ENCODE measurements around the gene FPGT. TPM values are rescaled to one million over a fixed set of nuclear protein-coding genes. Genes with fewer than 3 reads are reported as not detected.

FPGT gene
- total and polyA plus RNA-seq, 2 experiments from 2014 or later: 2.6 to 4.2 TPM

DNA sequence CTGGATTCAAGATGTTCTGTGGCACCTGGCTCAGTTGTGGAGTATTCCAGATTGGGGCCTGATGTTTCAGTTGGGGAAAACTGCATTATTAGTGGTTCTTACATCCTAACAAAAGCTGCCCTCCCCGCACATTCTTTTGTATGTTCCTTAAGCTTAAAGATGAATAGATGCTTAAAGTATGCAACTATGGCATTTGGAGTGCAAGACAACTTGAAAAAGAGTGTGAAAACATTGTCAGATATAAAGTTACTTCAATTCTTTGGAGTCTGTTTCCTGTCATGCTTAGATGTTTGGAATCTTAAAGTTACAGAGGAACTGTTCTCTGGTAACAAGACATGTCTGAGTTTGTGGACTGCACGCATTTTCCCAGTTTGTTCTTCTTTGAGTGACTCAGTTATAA is 7.2 kb downstream of the FPGT start:
- H3K79me2 ChIP-seq (replicated peaks; ENCODE audit: insufficient read depth): no peaks in the 10 kb centered on the region
- no peaks in the 10 kb centered on the region for H3K4me1 ChIP-seq (ENCODE audit: insufficient read depth)
- H3K27me3 ChIP-seq (ENCODE audit: insufficient read depth): no peaks in the 10 kb centered on the region
- Mint-ChIP-seq H3K36me3 (ENCODE audit: low read depth) (no peaks in the 10 kb centered on the region), H3K9me3 (no peaks in the 10 kb centered on the region), H3K27me3 (ENCODE audit: insufficient read depth, low read depth, poor library complexity) (no peaks in the 10 kb centered on the region), H3K4me3 (no peak overlapping the region), H3K27ac (no peak overlapping the region), H3K4me1 (peaks cover 3% of the 10 kb centered on the region; the same call in 2 of the 3 replicates)
- no peak overlapping the region for H3K27ac ChIP-seq (ENCODE audit: low read depth)
- TF ChIP-seq CREB1 (CRISPR knock-in tag; IDR thresholded peaks at IDR 0.05; ENCODE audit: low read depth) (no peak), ZNF331 (CRISPR knock-in tag; IDR thresholded peaks at IDR 0.05; ENCODE audit: low read depth) (no peak), JUNB (IDR thresholded peaks at IDR 0.05; ENCODE audit: unreplicated experiment) (no peak), POLR2AphosphoS5 (IDR thresholded peaks at IDR 0.05; ENCODE audit: low read depth) (no peak), EZH2phosphoT487 (IDR thresholded peaks at IDR 0.05; ENCODE audit: unreplicated experiment) (no peak), EZH2 (IDR thresholded peaks at IDR 0.05; ENCODE audit: low read depth, unreplicated experiment) (no peak), STAT1 (IDR thresholded peaks at IDR 0.05; ENCODE audit: unreplicated experiment) (no peak)
- TF ChIP-seq, protein P1, sequence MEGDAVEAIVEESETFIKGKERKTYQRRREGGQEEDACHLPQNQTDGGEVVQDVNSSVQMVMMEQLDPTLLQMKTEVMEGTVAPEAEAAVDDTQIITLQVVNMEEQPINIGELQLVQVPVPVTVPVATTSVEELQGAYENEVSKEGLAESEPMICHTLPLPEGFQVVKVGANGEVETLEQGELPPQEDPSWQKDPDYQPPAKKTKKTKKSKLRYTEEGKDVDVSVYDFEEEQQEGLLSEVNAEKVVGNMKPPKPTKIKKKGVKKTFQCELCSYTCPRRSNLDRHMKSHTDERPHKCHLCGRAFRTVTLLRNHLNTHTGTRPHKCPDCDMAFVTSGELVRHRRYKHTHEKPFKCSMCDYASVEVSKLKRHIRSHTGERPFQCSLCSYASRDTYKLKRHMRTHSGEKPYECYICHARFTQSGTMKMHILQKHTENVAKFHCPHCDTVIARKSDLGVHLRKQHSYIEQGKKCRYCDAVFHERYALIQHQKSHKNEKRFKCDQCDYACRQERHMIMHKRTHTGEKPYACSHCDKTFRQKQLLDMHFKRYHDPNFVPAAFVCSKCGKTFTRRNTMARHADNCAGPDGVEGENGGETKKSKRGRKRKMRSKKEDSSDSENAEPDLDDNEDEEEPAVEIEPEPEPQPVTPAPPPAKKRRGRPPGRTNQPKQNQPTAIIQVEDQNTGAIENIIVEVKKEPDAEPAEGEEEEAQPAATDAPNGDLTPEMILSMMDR (conservative IDR thresholded peaks at IDR 0.05; ENCODE audit: low read depth in 2 of 2): no peak
- TF ChIP-seq, protein P2, sequence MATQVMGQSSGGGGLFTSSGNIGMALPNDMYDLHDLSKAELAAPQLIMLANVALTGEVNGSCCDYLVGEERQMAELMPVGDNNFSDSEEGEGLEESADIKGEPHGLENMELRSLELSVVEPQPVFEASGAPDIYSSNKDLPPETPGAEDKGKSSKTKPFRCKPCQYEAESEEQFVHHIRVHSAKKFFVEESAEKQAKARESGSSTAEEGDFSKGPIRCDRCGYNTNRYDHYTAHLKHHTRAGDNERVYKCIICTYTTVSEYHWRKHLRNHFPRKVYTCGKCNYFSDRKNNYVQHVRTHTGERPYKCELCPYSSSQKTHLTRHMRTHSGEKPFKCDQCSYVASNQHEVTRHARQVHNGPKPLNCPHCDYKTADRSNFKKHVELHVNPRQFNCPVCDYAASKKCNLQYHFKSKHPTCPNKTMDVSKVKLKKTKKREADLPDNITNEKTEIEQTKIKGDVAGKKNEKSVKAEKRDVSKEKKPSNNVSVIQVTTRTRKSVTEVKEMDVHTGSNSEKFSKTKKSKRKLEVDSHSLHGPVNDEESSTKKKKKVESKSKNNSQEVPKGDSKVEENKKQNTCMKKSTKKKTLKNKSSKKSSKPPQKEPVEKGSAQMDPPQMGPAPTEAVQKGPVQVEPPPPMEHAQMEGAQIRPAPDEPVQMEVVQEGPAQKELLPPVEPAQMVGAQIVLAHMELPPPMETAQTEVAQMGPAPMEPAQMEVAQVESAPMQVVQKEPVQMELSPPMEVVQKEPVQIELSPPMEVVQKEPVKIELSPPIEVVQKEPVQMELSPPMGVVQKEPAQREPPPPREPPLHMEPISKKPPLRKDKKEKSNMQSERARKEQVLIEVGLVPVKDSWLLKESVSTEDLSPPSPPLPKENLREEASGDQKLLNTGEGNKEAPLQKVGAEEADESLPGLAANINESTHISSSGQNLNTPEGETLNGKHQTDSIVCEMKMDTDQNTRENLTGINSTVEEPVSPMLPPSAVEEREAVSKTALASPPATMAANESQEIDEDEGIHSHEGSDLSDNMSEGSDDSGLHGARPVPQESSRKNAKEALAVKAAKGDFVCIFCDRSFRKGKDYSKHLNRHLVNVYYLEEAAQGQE (IDR thresholded peaks at IDR 0.05; ENCODE audit: unreplicated experiment): no peak
- TF ChIP-seq, protein P3, sequence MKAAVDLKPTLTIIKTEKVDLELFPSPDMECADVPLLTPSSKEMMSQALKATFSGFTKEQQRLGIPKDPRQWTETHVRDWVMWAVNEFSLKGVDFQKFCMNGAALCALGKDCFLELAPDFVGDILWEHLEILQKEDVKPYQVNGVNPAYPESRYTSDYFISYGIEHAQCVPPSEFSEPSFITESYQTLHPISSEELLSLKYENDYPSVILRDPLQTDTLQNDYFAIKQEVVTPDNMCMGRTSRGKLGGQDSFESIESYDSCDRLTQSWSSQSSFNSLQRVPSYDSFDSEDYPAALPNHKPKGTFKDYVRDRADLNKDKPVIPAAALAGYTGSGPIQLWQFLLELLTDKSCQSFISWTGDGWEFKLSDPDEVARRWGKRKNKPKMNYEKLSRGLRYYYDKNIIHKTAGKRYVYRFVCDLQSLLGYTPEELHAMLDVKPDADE (IDR thresholded peaks at IDR 0.05): no peak
- H2AFZ ChIP-seq: no peak overlapping the region
- no peak overlapping the region for H3K4me3 ChIP-seq
- no peaks in the 10 kb centered on the region for H4K20me1 ChIP-seq (replicated peaks; ENCODE audit: insufficient read depth)
- H3K4me2 ChIP-seq: no peak overlapping the region
- DNase-seq (ENCODE audit: low spot score): peak; percentile 1
- no peaks in the 10 kb centered on the region for H3K9me2 ChIP-seq (ENCODE audit: insufficient read depth)
- no peaks in the 10 kb centered on the region for H3K36me3 ChIP-seq (ENCODE audit: insufficient read depth)
- no peaks in the 10 kb centered on the region for H3F3A ChIP-seq (replicated peaks; ENCODE audit: low read depth)
- no peak for ATAC-seq

Measured in GM23338 (cell line).